Loucy (cell line): ENCODE results near the gene MYO1D.
A peak's percentile ranks its signal among the peaks of the same experiment; 100 is the strongest.

Source experiments
- H2AFZ ChIP-seq: fragments of 200-600 bp; sonication (generic); 2 replicates; pipeline ENCODE4 v1.6.0; 2016; ENCODE audit warnings: antibody characterized with exemption, mild to moderate bottlenecking, low read length, moderate library complexity
- H3F3A ChIP-seq: fragments of 200-600 bp; 2 replicates; pipeline ENCODE4 v1.6.0; 2016; ENCODE audit warnings: antibody characterized with exemption, low read depth, mild to moderate bottlenecking
- H3K27me3 ChIP-seq: fragments of 200-600 bp; sonication (generic); 2 replicates; pipeline ENCODE4 v1.6.1; 2014; ENCODE audit warnings: low read length, mild to moderate bottlenecking; ENCODE audit not compliant: insufficient read depth, poor library complexity, severe bottlenecking
- H3K36me3 ChIP-seq: fragments of 200-600 bp; sonication (generic); 2 replicates; pipeline ENCODE4 v1.6.1; 2016; ENCODE audit warnings: low read length; ENCODE audit not compliant: insufficient read depth
- H3K4me1 ChIP-seq: fragments of 200-600 bp; sonication (generic); 2 replicates; pipeline ENCODE4 v1.5.1; 2014; ENCODE audit warnings: low read length, mild to moderate bottlenecking; ENCODE audit not compliant: insufficient read depth, poor library complexity, severe bottlenecking
- H3K4me2 ChIP-seq: fragments of 200-600 bp; sonication (generic); 2 replicates; pipeline ENCODE4 v1.6.0; 2014; ENCODE audit warnings: antibody characterized with exemption, low read length, low read depth, mild to moderate bottlenecking; ENCODE audit not compliant: poor library complexity, severe bottlenecking
- H3K4me3 ChIP-seq: fragments of 200-600 bp; sonication (generic); 2 replicates; pipeline ENCODE4 v1.5.1; 2014; ENCODE audit warnings: low read length, mild to moderate bottlenecking, mixed read lengths; ENCODE audit not compliant: poor library complexity, severe bottlenecking
- H3K79me2 ChIP-seq: fragments of 200-600 bp; sonication (generic); 2 replicates; pipeline ENCODE4 v1.6.1; 2014; ENCODE audit warnings: low read length; ENCODE audit not compliant: insufficient read depth
- H3K9ac ChIP-seq: fragments of 200-600 bp; sonication (generic); 2 replicates; pipeline ENCODE4 v1.6.0; 2014; ENCODE audit warnings: mild to moderate bottlenecking, low read depth, low read length, moderate library complexity; ENCODE audit not compliant: poor library complexity, severe bottlenecking
- H3K9me2 ChIP-seq: fragments of 200-600 bp; sonication (generic); replicated peaks from 2 replicates; pipeline ENCODE4 v1.6.1; 2016; ENCODE audit warnings: low read depth, low read length, mixed read lengths
- H3K9me3 ChIP-seq: fragments of 200-600 bp; sonication (generic); 2 replicates; pipeline ENCODE4 v1.6.1; 2014; ENCODE audit warnings: mild to moderate bottlenecking, antibody characterized with exemption, low read length, low read depth; ENCODE audit not compliant: insufficient read depth
- H4K20me1 ChIP-seq: fragments of 200-600 bp; sonication (generic); 2 replicates; pipeline ENCODE4 v1.6.0; 2014; ENCODE audit warnings: antibody characterized with exemption, low read length, mild to moderate bottlenecking; ENCODE audit not compliant: insufficient read depth, poor library complexity, severe bottlenecking
- EZH2phosphoT487 ChIP-seq: fragments of 200-600 bp; IDR thresholded peaks from 2 replicates; pipeline ENCODE4 v1.6.1; 2018; ENCODE audit warnings: antibody characterized with exemption, mild to moderate bottlenecking, moderate library complexity, borderline replicate concordance
- TF ChIP-seq, protein P1 (sequence below): fragments of 200-600 bp; sonication (generic); conservative IDR thresholded peaks from 2 replicates; pipeline ENCODE4 v1.5.1; 2014; ENCODE audit warnings: mild to moderate bottlenecking, antibody characterized with exemption, low read length

The MYO1D gene

DNA sequence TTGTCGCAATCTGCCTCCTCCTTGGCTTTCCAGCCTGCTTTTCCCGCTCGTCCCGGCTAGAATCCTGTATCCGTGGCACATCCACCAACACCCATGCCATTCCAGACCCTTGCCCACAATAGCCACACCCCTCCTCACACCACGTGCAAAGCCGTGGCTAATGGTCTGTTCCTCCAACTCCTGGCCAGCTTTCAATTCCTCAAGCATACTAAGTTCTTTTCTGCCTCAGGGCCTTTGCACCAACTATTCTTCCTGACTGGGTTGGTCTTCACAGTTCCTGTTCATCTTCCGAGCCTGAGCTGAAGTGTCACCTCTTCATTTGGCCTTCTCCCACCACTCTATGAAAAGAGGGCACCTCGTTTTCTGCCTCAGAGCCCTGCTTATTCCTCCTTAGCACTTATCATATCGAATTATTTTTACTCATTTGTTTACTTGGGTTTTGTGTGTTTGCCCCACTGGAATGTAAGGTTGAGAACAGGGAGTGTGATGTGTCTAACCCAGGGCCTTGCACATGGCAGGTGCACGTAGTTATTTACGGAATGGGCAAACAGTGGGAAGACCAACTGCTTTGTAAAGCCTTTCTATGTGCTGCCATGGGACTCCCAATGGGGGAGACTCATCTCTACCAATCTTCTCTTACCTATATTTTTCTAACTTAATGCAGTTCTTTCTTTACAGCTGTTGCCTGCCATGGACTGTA lies 321.2 kb downstream of the MYO1D start:
- Histone ChIP-seq H3K9ac (no peak overlapping the region), H3K4me2 (no peak overlapping the region), H3K4me3 (no peak overlapping the region), H2AFZ (no peak overlapping the region), H3K4me1 (peaks cover 38% of the 10 kb centered on the region), H3F3A (no peaks in the 10 kb centered on the region; the same call in 1 of the 2 replicates), H3K9me2 (no peaks in the 10 kb centered on the region), H3K36me3 (no peaks in the 10 kb centered on the region), H3K9me3 (no peaks in the 10 kb centered on the region), H3K27me3 (no peaks in the 10 kb centered on the region), H4K20me1 (no peaks in the 10 kb centered on the region), H3K79me2 (no peaks in the 10 kb centered on the region)
- no peak for TF ChIP-seq EZH2phosphoT487

DNA sequence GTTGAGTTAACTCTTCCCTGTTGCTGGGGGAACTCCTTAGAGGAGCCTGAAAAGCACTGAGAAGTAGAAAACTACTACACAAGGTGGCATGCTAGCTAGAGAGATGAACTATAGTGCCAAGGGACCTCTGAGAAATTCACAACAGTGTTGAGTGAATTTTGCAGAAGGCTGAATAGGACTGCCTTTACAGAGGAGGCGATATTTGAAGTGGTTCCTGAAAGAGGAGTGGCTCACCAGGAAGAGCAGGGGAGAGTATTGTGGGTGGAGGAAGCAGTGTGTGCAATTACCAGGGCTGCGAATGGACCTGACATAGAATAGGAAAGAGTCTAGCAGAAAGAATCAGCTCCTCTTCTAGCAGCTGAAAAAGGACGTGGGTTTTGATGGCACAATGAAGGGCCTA lies 323.8 kb downstream of the MYO1D start:
- H3K9me3 ChIP-seq, result no peaks in the 10 kb centered on the region
- TF ChIP-seq, protein P1, sequence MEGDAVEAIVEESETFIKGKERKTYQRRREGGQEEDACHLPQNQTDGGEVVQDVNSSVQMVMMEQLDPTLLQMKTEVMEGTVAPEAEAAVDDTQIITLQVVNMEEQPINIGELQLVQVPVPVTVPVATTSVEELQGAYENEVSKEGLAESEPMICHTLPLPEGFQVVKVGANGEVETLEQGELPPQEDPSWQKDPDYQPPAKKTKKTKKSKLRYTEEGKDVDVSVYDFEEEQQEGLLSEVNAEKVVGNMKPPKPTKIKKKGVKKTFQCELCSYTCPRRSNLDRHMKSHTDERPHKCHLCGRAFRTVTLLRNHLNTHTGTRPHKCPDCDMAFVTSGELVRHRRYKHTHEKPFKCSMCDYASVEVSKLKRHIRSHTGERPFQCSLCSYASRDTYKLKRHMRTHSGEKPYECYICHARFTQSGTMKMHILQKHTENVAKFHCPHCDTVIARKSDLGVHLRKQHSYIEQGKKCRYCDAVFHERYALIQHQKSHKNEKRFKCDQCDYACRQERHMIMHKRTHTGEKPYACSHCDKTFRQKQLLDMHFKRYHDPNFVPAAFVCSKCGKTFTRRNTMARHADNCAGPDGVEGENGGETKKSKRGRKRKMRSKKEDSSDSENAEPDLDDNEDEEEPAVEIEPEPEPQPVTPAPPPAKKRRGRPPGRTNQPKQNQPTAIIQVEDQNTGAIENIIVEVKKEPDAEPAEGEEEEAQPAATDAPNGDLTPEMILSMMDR, result no peak
- TF ChIP-seq EZH2phosphoT487, result no peak
- no peak overlapping the region for H3K4me3 ChIP-seq
- no peaks in the 10 kb centered on the region for H3K9me2 ChIP-seq
- peak overlapping the region; percentile 4 for H3K4me2 ChIP-seq
- no peaks in the 10 kb centered on the region for H3K79me2 ChIP-seq
- H3K36me3 ChIP-seq, result no peaks in the 10 kb centered on the region
- H2AFZ ChIP-seq, result peak overlapping the region; percentile 64
- H3K4me1 ChIP-seq, result peaks cover 35% of the 10 kb centered on the region
- H3K27me3 ChIP-seq, result no peaks in the 10 kb centered on the region
- no peaks in the 10 kb centered on the region for H4K20me1 ChIP-seq
- H3K9ac ChIP-seq, result no peak overlapping the region
- no peaks in the 10 kb centered on the region; the same call in 1 of the 2 replicates for H3F3A ChIP-seq

DNA sequence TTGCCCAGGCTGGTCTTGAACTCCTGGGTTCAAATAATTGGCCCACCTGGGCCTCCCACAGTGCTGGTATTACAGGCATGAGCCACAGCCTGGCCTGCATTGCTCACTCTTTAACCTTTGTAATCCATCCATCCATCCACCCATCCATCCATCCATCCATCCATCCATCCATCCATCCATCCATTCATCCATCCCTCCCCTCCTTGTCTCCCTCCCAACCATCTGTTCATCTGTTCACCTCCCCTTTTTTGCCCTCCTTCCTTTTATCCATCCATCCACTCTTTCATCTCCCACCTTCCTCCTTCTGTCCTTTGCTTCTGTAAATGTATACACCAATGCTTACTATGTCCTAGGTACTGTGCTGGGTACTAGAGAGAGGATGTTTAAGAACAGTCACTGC lies 324.6 kb downstream of the MYO1D start:
- Histone ChIP-seq H3K79me2 (no peaks in the 10 kb centered on the region), H3K36me3 (no peaks in the 10 kb centered on the region), H3K9me3 (no peaks in the 10 kb centered on the region), H4K20me1 (no peaks in the 10 kb centered on the region), H3K4me2 (no peak overlapping the region), H2AFZ (no peak overlapping the region), H3K27me3 (no peaks in the 10 kb centered on the region), H3K9me2 (no peaks in the 10 kb centered on the region), H3K4me1 (peaks cover 31% of the 10 kb centered on the region), H3F3A (no peaks in the 10 kb centered on the region; the same call in 1 of the 2 replicates), H3K9ac (no peak overlapping the region), H3K4me3 (no peak overlapping the region)
- TF ChIP-seq, protein P1, result no peak
- TF ChIP-seq EZH2phosphoT487, result no peak
